DOHH2 (cell line): ENCODE results near the gene DNPH1.

Source experiments
- EZH2phosphoT487 ChIP-seq: fragments of 200-600 bp; sonication (generic); IDR thresholded peaks from 2 replicates; pipeline ENCODE4 v1.6.1; 2017; ENCODE audit warnings: borderline replicate concordance, mild to moderate bottlenecking, antibody characterized with exemption, low read length, moderate library complexity, mixed read lengths
- TF ChIP-seq, protein P1 (sequence below): fragments of 200-600 bp; sonication (generic); IDR thresholded peaks from one replicate; pipeline ENCODE4 v1.5.1; 2014; ENCODE audit warnings: antibody characterized with exemption, mild to moderate bottlenecking, low read depth, low read length; ENCODE audit not compliant: poor library complexity, severe bottlenecking

DNA sequence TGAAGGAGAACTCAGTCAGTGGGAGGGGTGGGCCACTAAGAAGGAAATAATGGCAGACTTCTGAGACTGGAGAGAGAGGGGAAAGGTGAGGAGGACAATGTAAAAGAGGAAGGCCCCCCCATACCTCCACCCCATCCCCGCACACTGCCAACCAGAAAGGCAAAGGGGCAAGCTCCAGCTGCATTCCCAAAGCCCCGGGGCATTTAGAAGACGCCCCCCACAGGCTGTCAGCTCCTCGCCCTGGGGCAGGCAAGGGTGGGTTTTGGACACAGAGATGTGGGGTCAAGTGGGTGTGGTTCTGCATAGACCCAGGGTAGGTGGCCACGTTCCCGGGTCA lies 48.0 kb upstream of the DNPH1 start:
- TF ChIP-seq, protein P1, sequence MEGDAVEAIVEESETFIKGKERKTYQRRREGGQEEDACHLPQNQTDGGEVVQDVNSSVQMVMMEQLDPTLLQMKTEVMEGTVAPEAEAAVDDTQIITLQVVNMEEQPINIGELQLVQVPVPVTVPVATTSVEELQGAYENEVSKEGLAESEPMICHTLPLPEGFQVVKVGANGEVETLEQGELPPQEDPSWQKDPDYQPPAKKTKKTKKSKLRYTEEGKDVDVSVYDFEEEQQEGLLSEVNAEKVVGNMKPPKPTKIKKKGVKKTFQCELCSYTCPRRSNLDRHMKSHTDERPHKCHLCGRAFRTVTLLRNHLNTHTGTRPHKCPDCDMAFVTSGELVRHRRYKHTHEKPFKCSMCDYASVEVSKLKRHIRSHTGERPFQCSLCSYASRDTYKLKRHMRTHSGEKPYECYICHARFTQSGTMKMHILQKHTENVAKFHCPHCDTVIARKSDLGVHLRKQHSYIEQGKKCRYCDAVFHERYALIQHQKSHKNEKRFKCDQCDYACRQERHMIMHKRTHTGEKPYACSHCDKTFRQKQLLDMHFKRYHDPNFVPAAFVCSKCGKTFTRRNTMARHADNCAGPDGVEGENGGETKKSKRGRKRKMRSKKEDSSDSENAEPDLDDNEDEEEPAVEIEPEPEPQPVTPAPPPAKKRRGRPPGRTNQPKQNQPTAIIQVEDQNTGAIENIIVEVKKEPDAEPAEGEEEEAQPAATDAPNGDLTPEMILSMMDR, result peak; percentile 13
- TF ChIP-seq EZH2phosphoT487, result no peak
